HEK293T (cell line): Measurements from ENCODE around the gene RUNDC3A.

Source experiments
- BHLHE40 ChIP-seq: fragments of 450-650 bp; IDR thresholded peaks from 2 replicates; pipeline ENCODE4 v1.6.1; 2016; ENCODE audit warnings: mild to moderate bottlenecking, moderate library complexity, borderline replicate concordance
- L3MBTL2 ChIP-seq: fragments of 450-650 bp; conservative IDR thresholded peaks from 2 replicates; pipeline ENCODE4 v1.6.1; 2016; ENCODE audit warnings: mild to moderate bottlenecking

DNA sequence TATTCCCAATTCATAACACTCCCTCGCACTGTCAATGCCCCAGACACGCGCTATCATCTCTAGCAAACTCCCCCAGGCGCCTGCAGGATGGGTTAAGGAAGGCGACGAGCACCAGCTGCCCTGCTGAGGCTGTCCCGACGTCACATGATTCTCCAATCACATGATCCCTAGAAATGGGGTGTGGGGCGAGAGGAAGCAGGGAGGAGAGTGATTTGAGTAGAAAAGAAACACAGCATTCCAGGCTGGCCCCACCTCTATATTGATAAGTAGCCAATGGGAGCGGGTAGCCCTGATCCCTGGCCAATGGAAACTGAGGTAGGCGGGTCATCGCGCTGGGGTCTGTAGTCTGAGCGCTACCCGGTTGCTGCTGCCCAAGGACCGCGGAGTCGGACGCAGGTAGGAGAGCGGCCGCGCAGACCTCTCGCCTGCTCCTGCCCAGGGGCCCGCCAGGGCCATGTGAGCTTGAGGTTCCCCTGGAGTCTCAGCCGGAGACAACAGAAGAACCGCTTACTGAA, 36.6 kb downstream of the RUNDC3A start, which contains the start of gene GRN:
- TF ChIP-seq L3MBTL2 (peak; percentile 98), BHLHE40 (no peak)
